22Rv1 (cell line): Measurements from ENCODE around the gene MCM5.
A peak's percentile ranks its signal among the peaks of the same experiment; 100 is the strongest.

Experiments used
- H3K27ac ChIP-seq: fragments of 450-650 bp; 2 replicates; pipeline ENCODE4 v1.5.1; 2017
- ZFX ChIP-seq: fragments of 450-650 bp; IDR thresholded peaks from 2 replicates; pipeline ENCODE4 v1.6.1; 2017; ENCODE audit warnings: antibody characterized with exemption, borderline replicate concordance
- TF ChIP-seq, protein P1 (sequence below): fragments of 450-650 bp; IDR thresholded peaks from 2 replicates; pipeline ENCODE4 v1.5.1; 2017; ENCODE audit warnings: mild to moderate bottlenecking

MCM5 gene

DNA sequence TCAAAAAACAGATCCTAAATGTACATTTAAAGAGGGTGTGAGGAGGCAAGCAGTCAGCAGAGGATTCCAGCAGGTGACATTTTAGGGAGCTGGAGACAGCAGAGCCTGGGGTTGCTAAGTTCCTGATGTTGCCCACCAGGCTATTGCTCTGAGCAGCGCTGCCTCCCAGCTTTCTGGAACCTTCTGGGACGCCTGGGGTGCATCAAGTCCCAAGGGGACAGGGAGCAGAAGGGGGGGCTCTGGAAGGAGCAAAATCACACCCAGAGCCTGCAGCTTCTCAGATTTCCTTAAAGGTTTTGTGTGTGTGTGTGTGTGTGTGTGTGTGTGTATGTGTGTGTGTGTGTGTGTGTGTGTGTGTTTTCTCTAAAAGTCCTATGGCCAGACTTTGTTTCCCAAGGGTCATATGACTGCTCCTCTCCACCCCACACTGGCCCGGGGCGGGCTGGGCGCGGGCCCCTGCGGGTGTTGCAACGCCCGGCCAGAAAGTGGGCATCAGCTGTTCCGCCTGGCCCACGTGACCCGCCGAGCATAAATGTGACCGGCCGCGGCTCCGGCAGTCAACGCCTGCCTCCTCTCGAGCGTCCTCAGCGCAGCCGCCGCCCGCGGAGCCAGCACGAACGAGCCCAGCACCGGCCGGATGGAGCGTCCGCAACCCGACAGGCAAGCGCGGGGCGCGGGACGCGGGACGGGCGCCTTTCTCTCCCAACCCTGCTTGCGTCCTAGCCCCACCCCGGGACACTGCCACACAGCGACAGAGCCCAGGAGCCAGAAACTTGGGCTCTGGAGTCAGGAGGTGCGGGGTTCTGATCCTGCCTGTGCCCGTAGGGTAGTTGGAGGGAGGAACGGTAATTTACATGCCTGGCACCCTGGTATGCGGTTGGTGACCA, 19.2 kb upstream of the MCM5 start, which contains the start of gene HMOX1:
HMOX1 (plus strand) TSS at position 560 of the 887 bp plus-strand sequence; CDS start at position 638, 78 bp downstream.
- TF ChIP-seq, protein P1, sequence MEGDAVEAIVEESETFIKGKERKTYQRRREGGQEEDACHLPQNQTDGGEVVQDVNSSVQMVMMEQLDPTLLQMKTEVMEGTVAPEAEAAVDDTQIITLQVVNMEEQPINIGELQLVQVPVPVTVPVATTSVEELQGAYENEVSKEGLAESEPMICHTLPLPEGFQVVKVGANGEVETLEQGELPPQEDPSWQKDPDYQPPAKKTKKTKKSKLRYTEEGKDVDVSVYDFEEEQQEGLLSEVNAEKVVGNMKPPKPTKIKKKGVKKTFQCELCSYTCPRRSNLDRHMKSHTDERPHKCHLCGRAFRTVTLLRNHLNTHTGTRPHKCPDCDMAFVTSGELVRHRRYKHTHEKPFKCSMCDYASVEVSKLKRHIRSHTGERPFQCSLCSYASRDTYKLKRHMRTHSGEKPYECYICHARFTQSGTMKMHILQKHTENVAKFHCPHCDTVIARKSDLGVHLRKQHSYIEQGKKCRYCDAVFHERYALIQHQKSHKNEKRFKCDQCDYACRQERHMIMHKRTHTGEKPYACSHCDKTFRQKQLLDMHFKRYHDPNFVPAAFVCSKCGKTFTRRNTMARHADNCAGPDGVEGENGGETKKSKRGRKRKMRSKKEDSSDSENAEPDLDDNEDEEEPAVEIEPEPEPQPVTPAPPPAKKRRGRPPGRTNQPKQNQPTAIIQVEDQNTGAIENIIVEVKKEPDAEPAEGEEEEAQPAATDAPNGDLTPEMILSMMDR, result peak; percentile 28
- no peak for TF ChIP-seq ZFX
- peak within 1 kb of the TSS; percentile 50 for H3K27ac ChIP-seq

- no peak for TF ChIP-seq ZFX
- TF ChIP-seq, protein P1, result no peak
- peak overlapping the region; percentile 50 for H3K27ac ChIP-seq
Measured at GRCh38 chr22:35381424-35382009, 18.4 kb upstream of the MCM5 start.

DNA sequence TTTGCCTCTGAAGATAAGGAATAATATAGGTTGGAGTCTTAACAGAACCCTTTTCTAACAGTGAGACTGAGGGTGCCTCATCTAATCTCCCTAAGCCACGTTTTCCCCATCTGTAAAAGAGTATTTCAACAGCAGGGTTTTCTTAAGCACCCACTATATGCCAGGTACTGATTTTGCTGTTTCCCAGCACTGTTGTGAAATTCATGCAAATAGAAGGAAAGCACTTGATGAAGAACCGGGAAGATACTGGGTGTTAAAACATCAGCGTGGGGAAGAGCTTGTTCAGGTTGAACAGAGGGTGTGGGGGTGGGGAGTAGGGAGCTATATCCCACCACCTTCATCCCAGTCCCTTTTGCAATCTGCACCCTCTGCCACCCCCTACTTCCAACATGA, 16.3 kb upstream of the MCM5 start:
- TF ChIP-seq, protein P1, result no peak
- no peak for TF ChIP-seq ZFX
- no peak overlapping the region for H3K27ac ChIP-seq

- TF ChIP-seq, protein P1, result no peak
- TF ChIP-seq ZFX, result no peak
- H3K27ac ChIP-seq, result no peak overlapping the region
Measured at GRCh38 chr22:35384527-35384926, 15.4 kb upstream of the MCM5 start.

- H3K27ac ChIP-seq, result no peak overlapping the region
- TF ChIP-seq, protein P1, result no peak
- TF ChIP-seq ZFX, result no peak
Measured at GRCh38 chr22:35384975-35385588, 14.9 kb upstream of the MCM5 start.

DNA sequence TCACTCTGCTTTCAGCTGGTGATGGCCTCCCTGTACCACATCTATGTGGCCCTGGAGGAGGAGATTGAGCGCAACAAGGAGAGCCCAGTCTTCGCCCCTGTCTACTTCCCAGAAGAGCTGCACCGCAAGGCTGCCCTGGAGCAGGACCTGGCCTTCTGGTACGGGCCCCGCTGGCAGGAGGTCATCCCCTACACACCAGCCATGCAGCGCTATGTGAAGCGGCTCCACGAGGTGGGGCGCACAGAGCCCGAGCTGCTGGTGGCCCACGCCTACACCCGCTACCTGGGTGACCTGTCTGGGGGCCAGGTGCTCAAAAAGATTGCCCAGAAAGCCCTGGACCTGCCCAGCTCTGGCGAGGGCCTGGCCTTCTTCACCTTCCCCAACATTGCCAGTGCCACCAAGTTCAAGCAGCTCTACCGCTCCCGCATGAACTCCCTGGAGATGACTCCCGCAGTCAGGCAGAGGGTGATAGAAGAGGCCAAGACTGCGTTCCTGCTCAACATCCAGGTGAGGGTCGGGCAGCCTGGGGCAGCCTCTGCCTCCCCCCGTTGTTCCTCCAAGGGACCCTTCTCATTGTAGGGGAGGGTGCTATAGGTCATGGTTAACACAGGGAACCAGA, 13.2 kb upstream of the MCM5 start:
- no peak overlapping the region for H3K27ac ChIP-seq
- TF ChIP-seq, protein P1, result no peak
- no peak for TF ChIP-seq ZFX
